Measurements from ENCODE around the gene LMTK3. TPM values are rescaled to one million over a fixed set of nuclear protein-coding genes. Genes with fewer than 3 reads are reported as not detected.
A peak's percentile ranks its signal among the peaks of the same experiment; 100 is the strongest.

Gene LMTK3
- total and polyA plus RNA-seq, 2 experiments from 2014 or later = 0.22 TPM; not detected in 1

DNA sequence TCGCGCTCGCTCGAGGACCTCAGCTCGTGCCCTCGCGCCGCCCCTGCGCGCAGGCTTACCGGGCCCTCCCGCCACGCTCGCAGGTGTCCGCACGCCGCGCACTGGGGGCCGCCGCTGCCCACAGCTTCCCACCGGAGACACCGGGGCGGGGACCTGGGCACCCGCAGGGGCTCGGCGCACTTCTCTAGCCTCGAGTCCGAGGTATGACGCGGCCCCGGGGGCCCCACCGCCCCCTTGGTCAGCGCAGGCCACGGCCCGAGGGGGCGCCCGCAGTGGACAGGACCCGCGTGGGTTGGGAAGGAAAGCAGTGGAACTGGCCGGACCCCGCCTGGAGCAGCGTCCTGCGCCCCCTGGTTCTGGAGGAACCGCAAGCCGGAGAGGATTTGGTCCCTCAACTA, 67.9 kb downstream of the LMTK3 start:
- Histone ChIP-seq H4K20me1 (ENCODE audit: insufficient read depth) (no peaks in the 10 kb centered on the region), H3K27me3 (replicated peaks; ENCODE audit: insufficient read depth) (no peaks in the 10 kb centered on the region), H3K79me2 (ENCODE audit: insufficient read depth) (peaks cover 27% of the 10 kb centered on the region), H3K4me2 (ENCODE audit: unreplicated experiment) (peak overlapping the region; percentile 84), H3K27ac (no peak overlapping the region), H3K4me1 (ENCODE audit: insufficient read depth) (no peaks in the 10 kb centered on the region), H3F3A (ENCODE audit: insufficient read depth) (peaks cover 17% of the 10 kb centered on the region), H2AFZ (peak overlapping the region; percentile 80), H3K9ac (no peak overlapping the region), H3K4me3 (peak overlapping the region; percentile 95), H3K9me3 (ENCODE audit: low read depth) (no peaks in the 10 kb centered on the region), H3K9me2 (ENCODE audit: insufficient read depth) (no peaks in the 10 kb centered on the region), H3K36me3 (ENCODE audit: low read depth) (peaks cover 15% of the 10 kb centered on the region)
- no peak for DNase-seq
- WGBS, 2 experiments (ENCODE audit: low coverage in 1 of 2, low lambda C conversion rate in 2 of 2, missing lambda C conversion rate in 2 of 2) = 11 to 14% methylated on average over 24 to 40 of the region's 45 CpGs
- in situ Hi-C loops (cut with MboI) = no loop called here
- TF ChIP-seq EZH2 (IDR thresholded peaks at IDR 0.05; ENCODE audit: insufficient read depth, poor library complexity, severe bottlenecking) = no peak
- TF ChIP-seq EZH2phosphoT487 (IDR thresholded peaks at IDR 0.05; ENCODE audit: insufficient read depth, low read depth) = no peak

DNA sequence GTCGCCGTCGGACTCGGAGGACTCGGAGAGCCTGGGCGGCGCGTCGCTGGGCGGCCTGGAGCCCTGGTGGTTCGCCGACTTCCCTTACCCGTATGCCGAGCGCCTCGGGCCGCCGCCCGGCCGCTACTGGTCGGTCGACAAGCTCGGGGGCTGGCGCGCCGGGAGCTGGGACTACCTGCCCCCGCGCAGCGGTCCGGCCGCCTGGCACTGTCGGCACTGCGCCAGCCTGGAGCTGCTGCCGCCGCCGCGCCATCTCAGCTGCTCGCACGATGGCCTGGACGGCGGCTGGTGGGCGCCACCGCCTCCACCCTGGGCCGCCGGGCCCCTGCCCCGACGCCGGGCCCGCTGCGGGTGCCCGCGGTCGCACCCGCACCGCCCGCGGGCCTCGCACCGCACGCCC, 68.4 kb downstream of the LMTK3 start:
- H3K9me3 ChIP-seq (ENCODE audit: low read depth) = no peaks in the 10 kb centered on the region
- no peak overlapping the region for H3K4me3 ChIP-seq
- TF ChIP-seq EZH2 (IDR thresholded peaks at IDR 0.05; ENCODE audit: insufficient read depth, poor library complexity, severe bottlenecking) (no peak), EZH2phosphoT487 (IDR thresholded peaks at IDR 0.05; ENCODE audit: insufficient read depth, low read depth) (no peak)
- peaks cover 23% of the 10 kb centered on the region for H3K79me2 ChIP-seq (ENCODE audit: insufficient read depth)
- H3K9me2 ChIP-seq (ENCODE audit: insufficient read depth) = no peaks in the 10 kb centered on the region
- H3K27me3 ChIP-seq (replicated peaks; ENCODE audit: insufficient read depth) = no peaks in the 10 kb centered on the region
- H3K4me1 ChIP-seq (ENCODE audit: insufficient read depth) = no peaks in the 10 kb centered on the region
- no peak overlapping the region for H3K9ac ChIP-seq
- H3K4me2 ChIP-seq (ENCODE audit: unreplicated experiment) = no peak overlapping the region
- H4K20me1 ChIP-seq (ENCODE audit: insufficient read depth) = no peaks in the 10 kb centered on the region
- in situ Hi-C loops (cut with MboI) = no loop called here
- H3K27ac ChIP-seq = no peak overlapping the region
- no peak overlapping the region for H2AFZ ChIP-seq
- WGBS, 2 experiments (ENCODE audit: low coverage in 1 of 2, low lambda C conversion rate in 2 of 2, missing lambda C conversion rate in 2 of 2) = 3 to 6% methylated on average over 13 to 14 of the region's 60 CpGs
- peaks cover 12% of the 10 kb centered on the region for H3K36me3 ChIP-seq (ENCODE audit: low read depth)
- H3F3A ChIP-seq (ENCODE audit: insufficient read depth) = peaks cover 17% of the 10 kb centered on the region
- DNase-seq = peak; percentile 50

DNA sequence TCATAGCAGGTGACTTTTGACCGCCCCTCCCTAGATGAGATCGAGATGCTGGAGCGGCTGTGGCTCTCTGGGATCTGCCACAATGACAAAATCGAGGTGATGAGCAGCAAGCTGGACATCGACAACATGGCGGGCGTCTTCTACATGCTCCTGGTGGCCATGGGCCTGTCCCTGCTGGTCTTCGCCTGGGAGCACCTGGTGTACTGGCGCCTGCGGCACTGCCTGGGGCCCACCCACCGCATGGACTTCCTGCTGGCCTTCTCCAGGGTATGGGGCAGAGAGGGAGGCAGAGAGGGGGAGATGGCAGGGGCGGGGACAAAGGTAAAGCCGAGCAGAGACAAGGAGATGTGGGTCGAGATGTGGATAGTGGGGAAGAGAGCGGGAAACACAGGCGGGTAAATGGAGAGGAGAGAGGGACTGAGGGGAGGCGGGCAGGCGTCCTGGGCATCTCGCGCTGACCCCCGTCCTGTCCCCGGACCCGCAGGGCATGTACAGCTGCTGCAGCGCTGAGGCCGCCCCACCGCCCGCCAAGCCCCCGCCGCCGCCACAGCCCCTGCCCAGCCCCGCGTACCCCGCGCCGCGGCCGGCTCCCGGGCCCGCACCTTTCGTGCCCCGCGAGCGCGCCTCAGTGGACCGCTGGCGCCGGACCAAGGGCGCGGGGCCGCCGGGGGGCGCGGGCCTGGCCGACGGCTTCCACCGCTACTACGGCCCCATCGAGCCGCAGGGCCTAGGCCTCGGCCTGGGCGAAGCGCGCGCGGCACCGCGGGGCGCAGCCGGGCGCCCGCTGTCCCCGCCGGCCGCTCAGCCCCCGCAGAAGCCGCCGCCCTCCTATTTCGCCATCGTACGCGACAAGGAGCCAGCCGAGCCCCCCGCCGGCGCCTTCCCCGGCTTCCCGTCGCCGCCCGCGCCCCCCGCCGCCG, 69.3 kb downstream of the LMTK3 start:
- Histone ChIP-seq H2AFZ (no peak overlapping the region), H3K4me3 (no peak overlapping the region), H3K36me3 (ENCODE audit: low read depth) (peaks cover 4% of the 10 kb centered on the region), H3K4me2 (ENCODE audit: unreplicated experiment) (no peak overlapping the region), H3K9me3 (ENCODE audit: low read depth) (no peaks in the 10 kb centered on the region), H3K9me2 (ENCODE audit: insufficient read depth) (no peaks in the 10 kb centered on the region), H3K79me2 (ENCODE audit: insufficient read depth) (peaks cover 14% of the 10 kb centered on the region), H4K20me1 (ENCODE audit: insufficient read depth) (no peaks in the 10 kb centered on the region), H3K27ac (no peak overlapping the region), H3K9ac (no peak overlapping the region), H3F3A (ENCODE audit: insufficient read depth) (peaks cover 17% of the 10 kb centered on the region), H3K4me1 (ENCODE audit: insufficient read depth) (no peaks in the 10 kb centered on the region), H3K27me3 (replicated peaks; ENCODE audit: insufficient read depth) (no peaks in the 10 kb centered on the region)
- TF ChIP-seq EZH2 (IDR thresholded peaks at IDR 0.05; ENCODE audit: insufficient read depth, poor library complexity, severe bottlenecking) (no peak), EZH2phosphoT487 (IDR thresholded peaks at IDR 0.05; ENCODE audit: insufficient read depth, low read depth) (no peak)
- no peak for DNase-seq
- WGBS, 2 experiments (ENCODE audit: low coverage in 1 of 2, low lambda C conversion rate in 2 of 2, missing lambda C conversion rate in 2 of 2) = 45 to 70% methylated on average over 27 to 94 of the region's 94 CpGs
- in situ Hi-C loops (cut with MboI) = no loop called here

DNA sequence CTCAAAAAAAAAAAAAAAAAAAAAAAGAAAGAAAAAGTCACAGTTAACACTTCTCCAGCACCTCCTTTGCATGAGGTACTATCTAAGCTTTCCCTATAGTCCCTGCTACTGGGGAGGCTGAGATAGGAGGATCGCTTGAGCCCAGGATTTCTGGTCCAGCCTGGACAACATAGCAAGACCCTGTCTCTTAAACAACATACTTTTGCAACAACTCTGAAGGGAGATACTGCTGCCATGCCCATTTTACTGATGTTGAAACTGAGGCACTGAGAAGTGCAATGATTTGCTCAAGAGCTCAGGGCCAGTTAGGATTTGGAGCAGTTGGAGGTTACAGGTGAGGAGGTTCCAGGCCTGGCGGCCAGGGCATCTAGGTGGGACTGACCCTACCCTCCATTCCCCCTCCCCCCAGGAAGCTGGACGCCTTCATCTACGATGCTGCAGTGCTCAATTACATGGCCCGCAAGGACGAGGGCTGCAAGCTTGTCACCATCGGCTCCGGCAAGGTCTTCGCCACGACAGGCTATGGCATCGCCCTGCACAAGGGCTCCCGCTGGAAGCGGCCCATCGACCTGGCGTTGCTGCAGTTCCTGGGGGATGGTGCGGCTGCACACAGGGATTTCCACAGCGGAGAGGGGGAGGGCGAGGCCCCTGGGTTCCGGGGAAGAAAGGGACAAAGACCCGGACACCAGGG, 70.1 kb downstream of the LMTK3 start:
- Histone ChIP-seq H3K9me2 (ENCODE audit: insufficient read depth) (no peaks in the 10 kb centered on the region), H4K20me1 (ENCODE audit: insufficient read depth) (no peaks in the 10 kb centered on the region), H3K27ac (no peak overlapping the region), H3K4me3 (no peak overlapping the region), H3K4me1 (ENCODE audit: insufficient read depth) (no peaks in the 10 kb centered on the region), H3F3A (ENCODE audit: insufficient read depth) (peaks cover 17% of the 10 kb centered on the region), H2AFZ (no peak overlapping the region), H3K79me2 (ENCODE audit: insufficient read depth) (peaks cover 7% of the 10 kb centered on the region), H3K9me3 (ENCODE audit: low read depth) (no peaks in the 10 kb centered on the region), H3K36me3 (ENCODE audit: low read depth) (no peaks in the 10 kb centered on the region), H3K9ac (no peak overlapping the region), H3K4me2 (ENCODE audit: unreplicated experiment) (no peak overlapping the region), H3K27me3 (replicated peaks; ENCODE audit: insufficient read depth) (no peaks in the 10 kb centered on the region)
- in situ Hi-C loops (cut with MboI) = no loop called here
- 97 to 98% methylated on average over 20 of the region's 20 CpGs for WGBS, 2 experiments (ENCODE audit: low coverage in 1 of 2, low lambda C conversion rate in 2 of 2, missing lambda C conversion rate in 2 of 2)
- TF ChIP-seq EZH2phosphoT487 (IDR thresholded peaks at IDR 0.05; ENCODE audit: insufficient read depth, low read depth) = no peak
- TF ChIP-seq EZH2 (IDR thresholded peaks at IDR 0.05; ENCODE audit: insufficient read depth, poor library complexity, severe bottlenecking) = no peak
- DNase-seq = no peak

Measured in GM23248 (cell line).